ENCODE data around the gene DDX47. TPM values are rescaled to one million over a fixed set of nuclear protein-coding genes. Genes with fewer than 3 reads are reported as not detected.

The DDX47 gene
- total RNA-seq, 1 experiment from 2014 or later = 60.5 TPM

- Mint-ChIP-seq H3K4me1 (ENCODE audit: low read depth, unreplicated experiment) (peaks cover 34% of the 10 kb centered on the region), H3K36me3 (ENCODE audit: insufficient read depth, unreplicated experiment) (peaks cover 6% of the 10 kb centered on the region), H3K9me3 (ENCODE audit: low read depth, unreplicated experiment) (peaks cover 4% of the 10 kb centered on the region), H3K4me3 (ENCODE audit: low read depth, unreplicated experiment) (no peak overlapping the region), H3K27ac (ENCODE audit: unreplicated experiment) (peak overlapping the region; percentile 75), H3K27me3 (ENCODE audit: unreplicated experiment) (no peaks in the 10 kb centered on the region)
- DNase-seq = peak; percentile 52
- BruUV-seq (replicated peaks) = no TSS peak
- CTCF ChIA-PET = interaction anchor here (0.6 to 1.0 kb wide), 2 partner anchors 11 to 51 kb away, joined by 4 to 6 read pairs; no protein-coding TSS in a partner anchor
- no peak for TF ChIP-seq CTCF (IDR thresholded peaks at IDR 0.05; ENCODE audit: unreplicated experiment)
- intact Hi-C loops (cut with micrococcal nuclease; ENCODE audit: unreplicated experiment) = loop anchor here (5.0 kb wide), 1 partner anchor 34 kb away; no protein-coding TSS in a partner anchor
Observed at GRCh38 chr12:12776261-12776660, 36.9 kb upstream of the DDX47 start.

GRCh38 chr12:12777092-12777491, 36.1 kb upstream of the DDX47 start:
- H3K27ac Mint-ChIP-seq (ENCODE audit: unreplicated experiment) = no peak overlapping the region
- DNase-seq = no peak
- CTCF ChIA-PET = no interaction called here

GRCh38 chr12:12779007-12779406, 34.1 kb upstream of the DDX47 start:
- Mint-ChIP-seq H3K27ac (ENCODE audit: unreplicated experiment) (peak overlapping the region; percentile 26), H3K27me3 (ENCODE audit: unreplicated experiment) (no peaks in the 10 kb centered on the region), H3K9me3 (ENCODE audit: low read depth, unreplicated experiment) (no peaks in the 10 kb centered on the region), H3K4me1 (ENCODE audit: low read depth, unreplicated experiment) (peaks cover 34% of the 10 kb centered on the region), H3K36me3 (ENCODE audit: insufficient read depth, unreplicated experiment) (peaks cover 6% of the 10 kb centered on the region), H3K4me3 (ENCODE audit: low read depth, unreplicated experiment) (no peak overlapping the region)
- no peak for TF ChIP-seq CTCF (IDR thresholded peaks at IDR 0.05; ENCODE audit: unreplicated experiment)
- BruUV-seq (replicated peaks) = no TSS peak
- CTCF ChIA-PET = interaction anchor here (1.0 to 1.3 kb wide), 6 partner anchors 10 to 197 kb away, joined by 3 to 6 read pairs (median 3); partner anchors contain the start of gene DDX47
- intact Hi-C loops (cut with micrococcal nuclease; ENCODE audit: unreplicated experiment) = loop anchor here (5.0 kb wide), 1 partner anchor 37 kb away; no protein-coding TSS in a partner anchor
- no peak for DNase-seq

More at GRCh38 chr12:12777092-12777491, 36.1 kb upstream of the DDX47 start:
- intact Hi-C loops (cut with micrococcal nuclease; ENCODE audit: unreplicated experiment) = loop anchor here (5.0 kb wide), 1 partner anchor 35 kb away; no protein-coding TSS in a partner anchor
- no peak for TF ChIP-seq CTCF (IDR thresholded peaks at IDR 0.05; ENCODE audit: unreplicated experiment)
- Mint-ChIP-seq H3K4me3 (ENCODE audit: low read depth, unreplicated experiment) (no peak overlapping the region), H3K36me3 (ENCODE audit: insufficient read depth, unreplicated experiment) (peaks cover 6% of the 10 kb centered on the region), H3K27me3 (ENCODE audit: unreplicated experiment) (no peaks in the 10 kb centered on the region), H3K9me3 (ENCODE audit: low read depth, unreplicated experiment) (peaks cover 3% of the 10 kb centered on the region), H3K4me1 (ENCODE audit: low read depth, unreplicated experiment) (peaks cover 34% of the 10 kb centered on the region)
- BruUV-seq (replicated peaks) = no TSS peak

GRCh38 chr12:12779529-12779928, 33.6 kb upstream of the DDX47 start:
- no TSS peak for BruUV-seq (replicated peaks)
- Mint-ChIP-seq H3K4me1 (ENCODE audit: low read depth, unreplicated experiment) (peaks cover 34% of the 10 kb centered on the region), H3K27ac (ENCODE audit: unreplicated experiment) (peak overlapping the region; percentile 26), H3K9me3 (ENCODE audit: low read depth, unreplicated experiment) (no peaks in the 10 kb centered on the region), H3K36me3 (ENCODE audit: insufficient read depth, unreplicated experiment) (peaks cover 6% of the 10 kb centered on the region), H3K27me3 (ENCODE audit: unreplicated experiment) (no peaks in the 10 kb centered on the region), H3K4me3 (ENCODE audit: low read depth, unreplicated experiment) (no peak overlapping the region)
- no peak for TF ChIP-seq CTCF (IDR thresholded peaks at IDR 0.05; ENCODE audit: unreplicated experiment)
- DNase-seq = no peak
- intact Hi-C loops (cut with micrococcal nuclease; ENCODE audit: unreplicated experiment) = loop anchor here (5.0 kb wide), 1 partner anchor 37 kb away; no protein-coding TSS in a partner anchor
- CTCF ChIA-PET = interaction anchor here (0.6 to 1.3 kb wide), 7 partner anchors 9 to 196 kb away, joined by 3 to 9 read pairs (median 3); partner anchors contain the start of gene DDX47

Measured in Calu3 (cell line).